ENCODE measurements around the gene LRP6.

DNA sequence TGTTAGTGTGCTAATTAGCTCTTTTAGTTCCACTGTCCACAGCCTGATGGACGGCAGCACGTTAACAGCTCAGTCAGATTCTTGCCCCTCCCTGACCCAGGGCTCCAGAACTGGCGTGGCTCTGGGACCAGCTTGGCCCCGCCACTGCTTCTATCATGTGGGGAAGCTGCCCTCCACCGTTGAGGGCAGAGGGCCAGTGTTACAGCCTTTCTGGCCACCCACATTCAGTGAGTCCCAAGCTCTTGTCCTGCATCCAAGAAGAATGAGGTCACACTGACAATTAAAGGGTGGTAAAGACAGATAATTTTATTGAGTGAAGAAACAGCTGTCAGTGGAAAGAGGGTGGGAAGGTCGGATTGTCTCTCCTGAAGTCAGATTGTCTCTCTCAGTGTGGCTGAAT is 159.2 kb downstream of the LRP6 start:
- TF ChIP-seq, protein P1, sequence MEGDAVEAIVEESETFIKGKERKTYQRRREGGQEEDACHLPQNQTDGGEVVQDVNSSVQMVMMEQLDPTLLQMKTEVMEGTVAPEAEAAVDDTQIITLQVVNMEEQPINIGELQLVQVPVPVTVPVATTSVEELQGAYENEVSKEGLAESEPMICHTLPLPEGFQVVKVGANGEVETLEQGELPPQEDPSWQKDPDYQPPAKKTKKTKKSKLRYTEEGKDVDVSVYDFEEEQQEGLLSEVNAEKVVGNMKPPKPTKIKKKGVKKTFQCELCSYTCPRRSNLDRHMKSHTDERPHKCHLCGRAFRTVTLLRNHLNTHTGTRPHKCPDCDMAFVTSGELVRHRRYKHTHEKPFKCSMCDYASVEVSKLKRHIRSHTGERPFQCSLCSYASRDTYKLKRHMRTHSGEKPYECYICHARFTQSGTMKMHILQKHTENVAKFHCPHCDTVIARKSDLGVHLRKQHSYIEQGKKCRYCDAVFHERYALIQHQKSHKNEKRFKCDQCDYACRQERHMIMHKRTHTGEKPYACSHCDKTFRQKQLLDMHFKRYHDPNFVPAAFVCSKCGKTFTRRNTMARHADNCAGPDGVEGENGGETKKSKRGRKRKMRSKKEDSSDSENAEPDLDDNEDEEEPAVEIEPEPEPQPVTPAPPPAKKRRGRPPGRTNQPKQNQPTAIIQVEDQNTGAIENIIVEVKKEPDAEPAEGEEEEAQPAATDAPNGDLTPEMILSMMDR (IDR thresholded peaks at IDR 0.05; ENCODE audit: low read depth, low read length, poor library complexity, severe bottlenecking), result no peak
- TF ChIP-seq EZH2phosphoT487 (IDR thresholded peaks at IDR 0.05; ENCODE audit: borderline replicate concordance, low read length), result no peak
